ENCODE results near the gene POLR3G. TPM values are rescaled to one million over a fixed set of nuclear protein-coding genes. Genes with fewer than 3 reads are reported as not detected.

POLR3G gene
- total RNA-seq, 4 donors from 2014 or later, result 1.1 to 9.3 (median 6.4) TPM

- H3K4me1 ChIP-seq, result peaks cover 0 to 38% (median 20%) of the 10 kb centered on the region in 3 donors
- peak overlapping the region; percentile 73 to 94 (median 81) for H3K4me3 ChIP-seq
- peak; percentile 50 for DNase-seq
- H3K27me3 ChIP-seq, result peaks cover 0 to 30% (median 0%) of the 10 kb centered on the region in 4 donors
- H3K9me3 ChIP-seq, result no peaks in the 10 kb centered on the region
- H3K27ac ChIP-seq, result peak overlapping the region; percentile 92 to 97 (median 94)
- intact Hi-C loops (cut with DNase I), result loop anchor here (10.0 kb wide), 1 partner anchor 95 kb away; no protein-coding TSS in a partner anchor
- no peak for TF ChIP-seq POLR2A (IDR thresholded peaks at IDR 0.05)
- peak in 5 of 6 experiments; percentile 52 to 75 (median 64) for TF ChIP-seq CTCF (IDR thresholded peaks at IDR 0.05)
- H3K36me3 ChIP-seq, result peaks cover 0 to 5% (median 0%) of the 10 kb centered on the region in 3 donors
- WGBS, 2 donors, result 5 to 8% methylated on average over 11 to 12 of the region's 13 CpGs
Observed at GRCh38 chr5:90529939-90530677, 55.4 kb downstream of the POLR3G start.

- Histone ChIP-seq H3K4me3 (peak overlapping the region in 1 of 4 donors; percentile 87), H3K27ac (peak overlapping the region in 1 of 4 donors; percentile 93)
Observed at GRCh38 chr5:90530736-90531487, 56.2 kb downstream of the POLR3G start.

GRCh38 chr5:90533794-90534193 lies 59.1 kb downstream of the POLR3G start:
- H3K36me3 ChIP-seq, result no peaks in the 10 kb centered on the region
- H3K4me1 ChIP-seq, result peaks cover 0 to 12% (median 5%) of the 10 kb centered on the region in 3 donors
- WGBS, 2 donors, result 72 to 76% methylated on average over 3 of the region's 3 CpGs
- DNase-seq, result no peak
- intact Hi-C loops (cut with DNase I), result loop anchor here (10.0 kb wide), 1 partner anchor 99 kb away; no protein-coding TSS in a partner anchor
- H3K27me3 ChIP-seq, result peaks cover 0 to 36% (median 0%) of the 10 kb centered on the region in 4 donors
- no peak overlapping the region for H3K27ac ChIP-seq
- H3K9me3 ChIP-seq, result no peaks in the 10 kb centered on the region
- TF ChIP-seq CTCF (IDR thresholded peaks at IDR 0.05) (no peak), POLR2A (IDR thresholded peaks at IDR 0.05) (no peak)
- H3K4me3 ChIP-seq, result no peak overlapping the region

More at GRCh38 chr5:90530736-90531487, 56.2 kb downstream of the POLR3G start:
- intact Hi-C loops (cut with DNase I), result loop anchor here (10.0 kb wide), 1 partner anchor 96 kb away; no protein-coding TSS in a partner anchor
- no peaks in the 10 kb centered on the region for H3K9me3 ChIP-seq
- DNase-seq, result no peak
- no peaks in the 10 kb centered on the region for H3K36me3 ChIP-seq
- TF ChIP-seq CTCF (IDR thresholded peaks at IDR 0.05), result no peak
- no peak for TF ChIP-seq POLR2A (IDR thresholded peaks at IDR 0.05)
- H3K27me3 ChIP-seq, result peaks cover 0 to 36% (median 0%) of the 10 kb centered on the region in 4 donors
- H3K4me1 ChIP-seq, result peaks cover 0 to 38% (median 20%) of the 10 kb centered on the region in 3 donors
- WGBS, 2 donors, result 34 to 44% methylated on average over 9 of the region's 9 CpGs

- TF ChIP-seq POLR2A (IDR thresholded peaks at IDR 0.05), result no peak
- no peak for TF ChIP-seq CTCF (IDR thresholded peaks at IDR 0.05)
- H3K4me3 ChIP-seq, result no peak overlapping the region
- peaks cover 0 to 36% (median 0%) of the 10 kb centered on the region in 4 donors for H3K27me3 ChIP-seq
- intact Hi-C loops (cut with DNase I), result loop anchor here (10.0 kb wide), 1 partner anchor 100 kb away; no protein-coding TSS in a partner anchor
- no peak overlapping the region for H3K27ac ChIP-seq
- peaks cover 0 to 12% (median 5%) of the 10 kb centered on the region in 3 donors for H3K4me1 ChIP-seq
- DNase-seq, result no peak
- no peaks in the 10 kb centered on the region for H3K9me3 ChIP-seq
- H3K36me3 ChIP-seq, result no peaks in the 10 kb centered on the region
- WGBS, 2 donors, result 69 to 77% methylated on average over 3 of the region's 3 CpGs
Observed at GRCh38 chr5:90534922-90535321, 60.3 kb downstream of the POLR3G start.

Measured in esophagus squamous epithelium (tissue), 5 donors.